ENCODE results near the gene PI4K2B.
"Not testable (repeated sequence)": the region's sequence is repeated elsewhere in the genome, so short reads cannot be mapped to it uniquely, and the experiment has no call there.

The PI4K2B gene

DNA sequence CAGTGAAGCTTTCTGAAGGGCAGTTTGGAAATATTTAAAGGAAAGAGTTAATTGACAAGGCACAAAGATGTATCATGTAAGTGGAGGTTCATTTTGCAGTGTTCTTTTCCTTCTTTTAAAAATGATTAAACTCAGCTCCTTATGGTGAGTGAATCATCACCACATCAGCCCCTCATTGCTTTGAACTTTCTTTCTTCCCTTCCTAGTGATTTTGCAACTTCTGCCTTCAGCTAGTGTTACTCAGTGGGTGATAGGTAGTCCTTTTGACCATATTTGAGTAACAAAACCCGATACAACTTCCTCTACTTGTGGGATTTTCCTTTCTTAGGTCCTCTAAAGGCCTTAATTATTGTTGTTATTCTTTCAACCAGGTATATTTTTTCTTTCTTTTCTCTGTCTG, 86.9 kb downstream of the PI4K2B start:
- TF ChIP-seq, protein P1, sequence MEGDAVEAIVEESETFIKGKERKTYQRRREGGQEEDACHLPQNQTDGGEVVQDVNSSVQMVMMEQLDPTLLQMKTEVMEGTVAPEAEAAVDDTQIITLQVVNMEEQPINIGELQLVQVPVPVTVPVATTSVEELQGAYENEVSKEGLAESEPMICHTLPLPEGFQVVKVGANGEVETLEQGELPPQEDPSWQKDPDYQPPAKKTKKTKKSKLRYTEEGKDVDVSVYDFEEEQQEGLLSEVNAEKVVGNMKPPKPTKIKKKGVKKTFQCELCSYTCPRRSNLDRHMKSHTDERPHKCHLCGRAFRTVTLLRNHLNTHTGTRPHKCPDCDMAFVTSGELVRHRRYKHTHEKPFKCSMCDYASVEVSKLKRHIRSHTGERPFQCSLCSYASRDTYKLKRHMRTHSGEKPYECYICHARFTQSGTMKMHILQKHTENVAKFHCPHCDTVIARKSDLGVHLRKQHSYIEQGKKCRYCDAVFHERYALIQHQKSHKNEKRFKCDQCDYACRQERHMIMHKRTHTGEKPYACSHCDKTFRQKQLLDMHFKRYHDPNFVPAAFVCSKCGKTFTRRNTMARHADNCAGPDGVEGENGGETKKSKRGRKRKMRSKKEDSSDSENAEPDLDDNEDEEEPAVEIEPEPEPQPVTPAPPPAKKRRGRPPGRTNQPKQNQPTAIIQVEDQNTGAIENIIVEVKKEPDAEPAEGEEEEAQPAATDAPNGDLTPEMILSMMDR (IDR thresholded peaks at IDR 0.05), result no peak
- H3K27ac ChIP-seq, result no peak overlapping the region
- no peak overlapping the region for H3K4me3 ChIP-seq
- DNase-seq (ENCODE audit: low spot score), result no peak

- TF ChIP-seq, protein P1 (IDR thresholded peaks at IDR 0.05), result no peak
- Histone ChIP-seq H3K4me3 (no peak overlapping the region), H3K27ac (no peak overlapping the region)
- no peak for DNase-seq (ENCODE audit: low spot score)
Observed at GRCh38 chr4:25321703-25322102, 87.9 kb downstream of the PI4K2B start.

- DNase-seq (ENCODE audit: low spot score); H3K27ac ChIP-seq; H3K4me3 ChIP-seq: not testable (repeated sequence)
Observed at GRCh38 chr4:25328463-25328862, 94.6 kb downstream of the PI4K2B start.
